Measurements from ENCODE around the gene ADD1. TPM values are rescaled to one million over a fixed set of nuclear protein-coding genes. Genes with fewer than 3 reads are reported as not detected.

The ADD1 gene
- total RNA-seq, 2 donors from 2014 or later: 297 to 327 TPM

- no peak for DNase-seq (ENCODE audit: low spot score)
- intact Hi-C loops (cut with DNase I): no loop called here
Measured at GRCh38 chr4:2818351-2818939, 25.2 kb upstream of the ADD1 start.

GRCh38 chr4:2819244-2820215, 24.1 kb upstream of the ADD1 start:
- intact Hi-C loops (cut with DNase I): no loop called here
- DNase-seq (ENCODE audit: low spot score): no peak

- intact Hi-C loops (cut with DNase I): no loop called here
- DNase-seq (ENCODE audit: low spot score): no peak
Measured at GRCh38 chr4:2820216-2820982, 23.2 kb upstream of the ADD1 start.

GRCh38 chr4:2822461-2823300, 21.0 kb upstream of the ADD1 start:
- DNase-seq (ENCODE audit: low spot score): peak; percentile 70
- intact Hi-C loops (cut with DNase I): no loop called here

GRCh38 chr4:2823301-2823670, 20.4 kb upstream of the ADD1 start:
- DNase-seq (ENCODE audit: low spot score): peak; percentile 78
- intact Hi-C loops (cut with DNase I): no loop called here

GRCh38 chr4:2823671-2824328, 19.8 kb upstream of the ADD1 start:
- peak; percentile 67 for DNase-seq (ENCODE audit: low spot score)

GRCh38 chr4:2824329-2824835, 19.3 kb upstream of the ADD1 start:
- intact Hi-C loops (cut with DNase I): no loop called here
- DNase-seq (ENCODE audit: low spot score): no peak

More at GRCh38 chr4:2823671-2824328, 19.8 kb upstream of the ADD1 start:
- intact Hi-C loops (cut with DNase I): no loop called here

GRCh38 chr4:2824836-2825381, 18.7 kb upstream of the ADD1 start:
- DNase-seq (ENCODE audit: low spot score): peak; percentile 78
- intact Hi-C loops (cut with DNase I): loop anchor here in 1 of 2 donors (5.0 kb wide), 1 partner anchor 802 kb away; no protein-coding TSS in a partner anchor

GRCh38 chr4:2825740-2826139, 17.9 kb upstream of the ADD1 start:
- intact Hi-C loops (cut with DNase I): loop anchor here in 1 of 2 donors (5.0 kb wide), 1 partner anchor 802 kb away; no protein-coding TSS in a partner anchor
- DNase-seq (ENCODE audit: low spot score): peak; percentile 81

- DNase-seq (ENCODE audit: low spot score): peak; percentile 67
- intact Hi-C loops (cut with DNase I): loop anchor here in 1 of 2 donors (5.0 kb wide), 1 partner anchor 800 kb away; no protein-coding TSS in a partner anchor
Measured at GRCh38 chr4:2827071-2827873, 16.4 kb upstream of the ADD1 start.

GRCh38 chr4:2827874-2828751, 15.5 kb upstream of the ADD1 start:
- DNase-seq (ENCODE audit: low spot score): peak; percentile 65
- intact Hi-C loops (cut with DNase I): loop anchor here in 1 of 2 donors (5.0 kb wide), 1 partner anchor 799 kb away; no protein-coding TSS in a partner anchor

GRCh38 chr4:2828758-2829181, 14.9 kb upstream of the ADD1 start:
- intact Hi-C loops (cut with DNase I): loop anchor here in 1 of 2 donors (5.0 kb wide), 1 partner anchor 799 kb away; no protein-coding TSS in a partner anchor
- peak; percentile 49 for DNase-seq (ENCODE audit: low spot score)

GRCh38 chr4:2829321-2829932, 14.2 kb upstream of the ADD1 start:
- intact Hi-C loops (cut with DNase I): loop anchor here in 1 of 2 donors (5.0 kb wide), 1 partner anchor 798 kb away; no protein-coding TSS in a partner anchor
- peak; percentile 66 for DNase-seq (ENCODE audit: low spot score)

GRCh38 chr4:2829933-2830451, 13.7 kb upstream of the ADD1 start:
- peak; percentile 72 for DNase-seq (ENCODE audit: low spot score)
- intact Hi-C loops (cut with DNase I): loop anchor here in 1 of 2 donors (5.0 kb wide), 1 partner anchor 797 kb away; no protein-coding TSS in a partner anchor
